Retinal pigment epithelial cell (primary cell): ENCODE measurements around the gene NOCT.

ENCODE experiments used
- DNase-seq: peaks from one replicate; pipeline ENCODE4 v3.0.0-alpha.2; 2010; ENCODE audit warnings: low read depth
- H3K4me3 ChIP-seq: 2 replicates; pipeline ENCODE4 v1.5.1; 2011; ENCODE audit warnings: mild to moderate bottlenecking, low read length, control low read depth, moderate library complexity
- CTCF ChIP-seq: conservative IDR thresholded peaks from 2 replicates; pipeline ENCODE4 v1.5.1; 2011; ENCODE audit warnings: low read depth, low read length, control low read depth, inconsistent platforms

The NOCT gene

DNA sequence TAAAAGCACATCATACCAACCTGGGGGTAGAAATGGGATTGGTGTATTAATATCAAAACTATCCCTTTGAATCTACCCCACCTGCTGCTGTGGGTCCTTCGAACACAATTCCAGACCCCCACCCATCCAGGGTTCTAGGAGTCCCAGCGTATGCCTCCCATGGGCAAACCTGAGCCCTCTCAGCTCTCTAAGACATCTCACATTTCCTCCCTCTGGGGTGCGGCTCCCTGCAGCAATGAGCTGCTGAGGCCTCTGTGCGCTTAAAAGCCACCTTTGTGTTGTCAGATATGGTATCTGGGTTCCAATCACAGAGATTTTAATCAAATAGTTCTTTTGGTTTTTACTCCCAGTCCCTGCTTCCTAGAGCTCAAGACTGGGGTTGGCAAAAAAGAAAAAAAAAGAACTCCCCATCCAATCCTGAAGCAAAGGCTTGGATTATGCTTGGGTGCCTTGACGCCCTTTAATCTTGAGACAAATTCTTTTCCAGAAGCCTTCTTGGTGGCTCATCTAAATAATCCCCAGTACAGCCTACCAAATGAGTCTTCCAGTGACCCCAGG lies 37.5 kb upstream of the NOCT start:
- TF ChIP-seq CTCF, result no peak
- DNase-seq, result no peak
- no peak overlapping the region for H3K4me3 ChIP-seq

- TF ChIP-seq CTCF, result no peak
- DNase-seq, result no peak
- H3K4me3 ChIP-seq, result no peak overlapping the region
Measured at GRCh38 chr4:138978600-138978999, 37.0 kb upstream of the NOCT start.

DNA sequence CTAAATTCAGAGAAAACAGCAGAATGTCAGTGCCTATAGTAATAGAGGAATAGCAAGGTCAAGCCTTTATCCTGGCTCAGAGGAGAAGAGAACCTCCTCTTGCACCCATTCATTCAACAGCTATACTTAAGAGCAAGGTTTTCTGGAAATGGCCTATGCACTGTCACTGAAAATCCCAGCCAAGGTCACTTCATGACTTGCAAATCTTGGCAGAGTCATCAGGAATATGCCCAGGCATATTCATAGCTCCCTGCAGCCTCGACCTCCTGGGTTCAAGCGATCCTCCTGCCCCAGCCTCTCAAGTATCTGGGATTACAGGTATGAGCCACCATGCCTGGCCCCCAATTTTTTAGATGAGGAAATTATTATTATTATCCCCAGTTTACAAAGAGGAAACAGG lies 35.8 kb upstream of the NOCT start:
- TF ChIP-seq CTCF, result no peak
- DNase-seq, result no peak
- no peak overlapping the region for H3K4me3 ChIP-seq

GRCh38 chr4:138981930-138982390 lies 33.6 kb upstream of the NOCT start:
- no peak overlapping the region for H3K4me3 ChIP-seq
- peak; percentile 16 for DNase-seq
- peak; percentile 21 for TF ChIP-seq CTCF

DNA sequence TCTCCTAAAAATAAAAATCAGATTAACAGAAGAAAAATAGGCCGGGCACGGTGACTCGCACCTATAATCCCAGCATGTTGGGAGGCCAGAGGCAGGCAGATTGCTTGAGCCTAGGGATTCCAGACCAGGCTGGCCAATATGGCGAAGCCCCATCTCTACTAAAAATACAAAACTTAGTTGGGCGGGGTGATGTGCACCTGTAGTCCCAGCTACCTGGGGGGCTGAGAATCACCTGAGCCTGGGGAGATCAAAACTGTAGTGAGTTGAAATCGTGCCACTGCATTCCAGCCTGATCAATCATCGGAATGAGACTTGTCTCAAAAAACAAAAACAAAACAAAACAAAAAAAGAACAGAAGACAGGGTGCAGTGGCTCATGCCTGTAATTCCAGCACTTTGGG lies 32.8 kb upstream of the NOCT start:
- no peak for TF ChIP-seq CTCF
- no peak for DNase-seq

GRCh38 chr4:138983690-138984089 lies 31.9 kb upstream of the NOCT start:
- no peak overlapping the region for H3K4me3 ChIP-seq
- DNase-seq, result no peak
- no peak for TF ChIP-seq CTCF

More for the DNA sequence above, 32.8 kb upstream of the NOCT start:
- no peak overlapping the region for H3K4me3 ChIP-seq

DNA sequence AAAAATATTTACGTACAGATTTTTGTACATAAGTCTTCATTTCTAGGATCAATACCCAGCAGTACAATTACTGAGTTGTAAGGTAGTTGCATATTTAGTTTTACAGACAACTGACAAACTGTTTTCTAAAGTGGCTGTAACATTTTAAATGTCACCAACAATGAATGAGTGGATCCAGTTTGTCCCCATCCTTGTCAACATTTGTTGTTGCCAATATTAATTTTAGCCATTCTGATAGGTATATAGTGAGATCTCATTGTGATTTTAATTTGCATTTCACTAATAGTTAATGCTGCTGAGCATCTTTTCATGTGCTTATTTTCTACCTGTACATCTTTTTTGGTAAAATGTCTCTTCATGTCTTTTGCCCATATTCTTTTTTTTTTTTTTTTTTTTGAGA lies 30.9 kb upstream of the NOCT start:
- no peak overlapping the region for H3K4me3 ChIP-seq
- TF ChIP-seq CTCF, result no peak
- no peak for DNase-seq
